Measurements from ENCODE around the gene VIPR2.

VIPR2 gene

DNA sequence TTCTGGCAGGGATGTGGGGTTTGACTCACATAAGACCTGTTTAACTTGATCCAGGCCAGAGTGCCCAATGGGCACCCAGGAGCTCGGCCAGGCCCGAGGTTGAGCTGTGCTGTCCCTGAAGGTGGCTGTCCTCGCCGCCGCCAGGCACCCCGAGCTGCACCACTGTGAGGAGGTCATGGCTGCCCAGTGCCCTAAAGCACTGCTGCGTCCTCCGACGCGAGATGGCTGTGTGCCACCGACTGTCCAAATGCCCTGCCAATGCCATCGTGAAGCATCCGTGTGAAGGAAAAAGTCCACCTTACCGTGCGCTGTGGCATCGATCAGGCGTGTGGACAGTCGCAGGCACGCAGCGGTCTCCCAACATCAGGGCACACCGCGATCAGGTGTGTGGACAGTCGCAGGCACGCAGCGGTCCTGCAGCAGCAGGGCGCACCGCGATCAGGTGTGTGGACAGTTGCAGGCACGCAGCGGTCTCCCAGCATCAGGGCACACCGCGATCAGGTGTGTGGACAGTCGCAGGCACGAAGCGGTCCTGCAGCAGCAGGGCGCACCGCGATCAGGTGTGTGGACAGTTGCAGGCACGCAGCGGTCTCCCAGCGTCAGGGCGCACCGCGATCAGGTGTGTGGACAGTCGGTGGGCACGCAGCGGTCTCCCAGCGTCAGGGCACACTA is 120.3 kb downstream of the VIPR2 start:
- DNase-seq, result no peak
- H3K9ac ChIP-seq (ENCODE audit: low read length), result no peak overlapping the region
- no peaks in the 10 kb centered on the region for H3K79me1 ChIP-seq (ENCODE audit: low read length)
- H3K79me2 ChIP-seq (ENCODE audit: control insufficient read depth, insufficient read depth, low read length, poor library complexity), result no peaks in the 10 kb centered on the region
- no peaks in the 10 kb centered on the region for H3K36me3 ChIP-seq (ENCODE audit: control insufficient read depth in 1 of 2, insufficient read depth in 2 of 2, low read length in 2 of 2)
- H3K4me3 ChIP-seq (ENCODE audit: low read depth, low read length), result no peak overlapping the region
- H2BK12ac ChIP-seq (ENCODE audit: low read length), result no peak overlapping the region
- H3K27me3 ChIP-seq (ENCODE audit: insufficient read depth, low read length), result no peaks in the 10 kb centered on the region
- H2BK120ac ChIP-seq (ENCODE audit: insufficient read depth, low read length, poor library complexity), result no peak overlapping the region
- H4K8ac ChIP-seq (ENCODE audit: low read depth, low read length), result no peak overlapping the region
- no peak overlapping the region for H4K12ac ChIP-seq (ENCODE audit: low read depth, low read length)
- H3K9me3 ChIP-seq (ENCODE audit: insufficient read depth, low read depth, low read length), result peaks cover 5% of the 10 kb centered on the region
- H2AK5ac ChIP-seq (ENCODE audit: low read length), result no peak overlapping the region
- WGBS (ENCODE audit: extremely low coverage, insufficient coverage, insufficient read length), result no CpG with 5 or more reads among the region's 48 CpGs
- no peak overlapping the region for H3K18ac ChIP-seq (ENCODE audit: low read length)
- no peak overlapping the region for H3K27ac ChIP-seq (ENCODE audit: low read depth, low read length)
- no peak overlapping the region for H2AFZ ChIP-seq (ENCODE audit: insufficient read depth, low read length, poor library complexity)
- no peak overlapping the region for H2BK5ac ChIP-seq (ENCODE audit: low read depth, low read length, poor library complexity)
- H3K23ac ChIP-seq (ENCODE audit: low read length), result no peak overlapping the region
- peaks cover 0 to 1% of the 10 kb centered on the region in 2 experiments for H3K4me1 ChIP-seq (ENCODE audit: control insufficient read depth in 1 of 2, insufficient read depth in 2 of 2, low read length in 2 of 2)
- no peak overlapping the region for H3K4ac ChIP-seq (ENCODE audit: low read depth, low read length)
- no peak overlapping the region for H3K14ac ChIP-seq (ENCODE audit: low read length)
- no peak overlapping the region for H4K91ac ChIP-seq (ENCODE audit: low read depth, low read length)
- H3K4me2 ChIP-seq (ENCODE audit: low read length), result no peak overlapping the region

DNA sequence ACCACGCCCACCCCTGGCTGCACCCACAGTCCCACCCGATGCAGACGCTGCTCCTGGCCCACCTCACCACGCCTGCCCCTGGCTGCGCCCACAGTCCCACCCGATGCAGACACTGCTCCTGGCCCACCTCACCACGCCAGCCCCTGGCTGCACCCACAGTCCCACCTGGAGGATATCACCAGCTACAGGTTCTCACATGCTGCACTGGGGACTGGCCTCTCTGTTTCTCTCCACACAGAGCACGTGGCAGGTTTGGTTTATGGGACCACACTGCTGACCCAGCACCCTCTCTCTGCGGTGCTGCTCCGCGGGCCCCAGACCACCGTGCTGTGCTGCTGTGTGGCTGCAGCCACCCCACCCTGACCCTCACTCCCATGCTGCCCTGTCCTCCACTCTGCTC is 120.9 kb downstream of the VIPR2 start:
- Histone ChIP-seq H3K9ac (ENCODE audit: low read length) (no peak overlapping the region), H3K4me1 (ENCODE audit: control insufficient read depth in 1 of 2, insufficient read depth in 2 of 2, low read length in 2 of 2) (peaks cover 0 to 1% of the 10 kb centered on the region in 2 experiments), H4K8ac (ENCODE audit: low read depth, low read length) (no peak overlapping the region), H3K4me3 (ENCODE audit: low read depth, low read length) (no peak overlapping the region), H3K23ac (ENCODE audit: low read length) (no peak overlapping the region), H3K4me2 (ENCODE audit: low read length) (no peak overlapping the region), H2BK5ac (ENCODE audit: low read depth, low read length, poor library complexity) (no peak overlapping the region), H2AFZ (ENCODE audit: insufficient read depth, low read length, poor library complexity) (no peak overlapping the region), H3K18ac (ENCODE audit: low read length) (no peak overlapping the region), H2BK120ac (ENCODE audit: insufficient read depth, low read length, poor library complexity) (no peak overlapping the region), H3K14ac (ENCODE audit: low read length) (no peak overlapping the region), H3K79me2 (ENCODE audit: control insufficient read depth, insufficient read depth, low read length, poor library complexity) (no peaks in the 10 kb centered on the region), H4K91ac (ENCODE audit: low read depth, low read length) (no peak overlapping the region), H3K36me3 (ENCODE audit: control insufficient read depth in 1 of 2, insufficient read depth in 2 of 2, low read length in 2 of 2) (no peaks in the 10 kb centered on the region), H4K12ac (ENCODE audit: low read depth, low read length) (no peak overlapping the region), H3K79me1 (ENCODE audit: low read length) (no peaks in the 10 kb centered on the region), H3K27ac (ENCODE audit: low read depth, low read length) (no peak overlapping the region), H2BK12ac (ENCODE audit: low read length) (no peak overlapping the region), H2AK5ac (ENCODE audit: low read length) (no peak overlapping the region), H3K4ac (ENCODE audit: low read depth, low read length) (no peak overlapping the region), H3K9me3 (ENCODE audit: insufficient read depth, low read depth, low read length) (peaks cover 5% of the 10 kb centered on the region), H3K27me3 (ENCODE audit: insufficient read depth, low read length) (no peaks in the 10 kb centered on the region)
- DNase-seq, result no peak
- WGBS (ENCODE audit: extremely low coverage, insufficient coverage, insufficient read length), result no CpG with 5 or more reads among the region's 12 CpGs

DNA sequence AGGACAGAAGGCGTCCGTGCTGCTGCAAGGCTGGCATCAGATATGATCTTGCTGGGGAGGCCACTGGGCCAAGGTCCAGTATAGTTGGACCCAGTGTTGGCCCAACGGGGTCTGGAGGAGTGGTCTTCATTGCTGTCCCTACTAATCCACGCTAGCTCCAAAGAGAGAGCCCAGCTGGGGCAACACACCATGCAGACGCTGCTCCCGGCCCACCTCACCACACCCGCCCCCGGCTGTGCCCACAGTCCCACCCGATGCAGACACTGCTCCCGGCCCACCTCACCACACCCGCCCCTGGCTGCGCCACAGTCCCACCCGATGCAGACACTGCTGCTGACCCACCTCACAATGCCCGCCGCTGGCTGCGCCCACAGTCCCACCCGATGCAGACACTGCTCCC is 121.5 kb downstream of the VIPR2 start:
- Histone ChIP-seq H3K4ac (ENCODE audit: low read depth, low read length) (no peak overlapping the region), H3K9ac (ENCODE audit: low read length) (no peak overlapping the region), H3K9me3 (ENCODE audit: insufficient read depth, low read depth, low read length) (peaks cover 7% of the 10 kb centered on the region), H3K4me2 (ENCODE audit: low read length) (no peak overlapping the region), H4K8ac (ENCODE audit: low read depth, low read length) (no peak overlapping the region), H3K79me2 (ENCODE audit: control insufficient read depth, insufficient read depth, low read length, poor library complexity) (no peaks in the 10 kb centered on the region), H4K91ac (ENCODE audit: low read depth, low read length) (no peak overlapping the region), H2BK12ac (ENCODE audit: low read length) (no peak overlapping the region), H3K18ac (ENCODE audit: low read length) (no peak overlapping the region), H2AK5ac (ENCODE audit: low read length) (no peak overlapping the region), H3K27ac (ENCODE audit: low read depth, low read length) (no peak overlapping the region), H3K23ac (ENCODE audit: low read length) (no peak overlapping the region), H3K27me3 (ENCODE audit: insufficient read depth, low read length) (no peaks in the 10 kb centered on the region), H4K12ac (ENCODE audit: low read depth, low read length) (no peak overlapping the region), H2AFZ (ENCODE audit: insufficient read depth, low read length, poor library complexity) (no peak overlapping the region), H3K14ac (ENCODE audit: low read length) (no peak overlapping the region), H3K36me3 (ENCODE audit: control insufficient read depth in 1 of 2, insufficient read depth in 2 of 2, low read length in 2 of 2) (no peaks in the 10 kb centered on the region), H2BK120ac (ENCODE audit: insufficient read depth, low read length, poor library complexity) (no peak overlapping the region), H3K79me1 (ENCODE audit: low read length) (no peaks in the 10 kb centered on the region), H3K4me1 (ENCODE audit: control insufficient read depth in 1 of 2, insufficient read depth in 2 of 2, low read length in 2 of 2) (peaks cover 0 to 1% of the 10 kb centered on the region in 2 experiments), H3K4me3 (ENCODE audit: low read depth, low read length) (no peak overlapping the region), H2BK5ac (ENCODE audit: low read depth, low read length, poor library complexity) (no peak overlapping the region)
- no CpG with 5 or more reads among the region's 17 CpGs for WGBS (ENCODE audit: extremely low coverage, insufficient coverage, insufficient read length)
- DNase-seq, result no peak

DNA sequence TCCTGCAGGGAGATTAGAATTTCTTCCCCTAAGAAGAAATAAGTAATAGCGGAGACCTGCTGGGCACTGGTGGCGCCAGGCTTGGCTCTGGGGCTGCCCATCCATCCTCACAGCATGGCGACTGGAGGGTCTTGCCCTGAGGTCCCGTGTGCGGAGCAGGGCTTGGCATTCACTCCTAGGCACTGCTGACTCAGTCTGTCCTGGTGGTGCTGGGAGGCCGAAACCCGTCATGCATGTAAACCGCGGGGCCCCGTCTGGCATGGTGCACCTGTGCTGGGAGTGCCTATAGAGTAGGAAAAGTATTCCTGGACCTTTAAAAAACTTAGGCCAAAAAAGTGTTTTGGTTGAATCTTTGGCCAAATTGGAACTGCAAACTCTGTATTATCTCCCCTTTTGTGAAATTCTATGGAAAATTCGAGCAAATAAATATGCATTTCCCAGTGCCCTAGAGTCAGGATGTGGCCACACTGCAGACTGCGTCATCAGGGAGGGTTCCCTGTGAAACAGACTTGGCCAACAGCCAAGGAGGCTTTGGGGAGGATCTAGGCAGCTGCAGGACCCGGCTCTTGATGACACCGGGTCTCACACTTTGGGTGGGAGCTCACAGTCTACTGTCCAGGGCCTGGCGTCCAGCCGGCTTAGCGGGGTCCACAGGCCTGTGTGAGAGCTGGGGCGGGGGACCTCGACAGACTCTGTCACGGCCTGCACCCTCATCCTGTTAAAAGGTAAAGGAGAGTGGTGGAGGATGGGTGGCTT is 122.3 kb downstream of the VIPR2 start:
- no peak overlapping the region for H2AK5ac ChIP-seq (ENCODE audit: low read length)
- no peak overlapping the region for H3K23ac ChIP-seq (ENCODE audit: low read length)
- H3K79me2 ChIP-seq (ENCODE audit: control insufficient read depth, insufficient read depth, low read length, poor library complexity), result no peaks in the 10 kb centered on the region
- no peak overlapping the region for H3K9ac ChIP-seq (ENCODE audit: low read length)
- H3K27ac ChIP-seq (ENCODE audit: low read depth, low read length), result no peak overlapping the region
- H2BK5ac ChIP-seq (ENCODE audit: low read depth, low read length, poor library complexity), result no peak overlapping the region
- no peak overlapping the region for H3K14ac ChIP-seq (ENCODE audit: low read length)
- no peak overlapping the region for H4K8ac ChIP-seq (ENCODE audit: low read depth, low read length)
- H2BK120ac ChIP-seq (ENCODE audit: insufficient read depth, low read length, poor library complexity), result no peak overlapping the region
- H3K4me1 ChIP-seq (ENCODE audit: control insufficient read depth in 1 of 2, insufficient read depth in 2 of 2, low read length in 2 of 2), result peaks cover 0 to 1% of the 10 kb centered on the region in 2 experiments
- no peak overlapping the region for H3K4ac ChIP-seq (ENCODE audit: low read depth, low read length)
- H3K9me3 ChIP-seq (ENCODE audit: insufficient read depth, low read depth, low read length), result peaks cover 7% of the 10 kb centered on the region
- H3K36me3 ChIP-seq (ENCODE audit: control insufficient read depth in 1 of 2, insufficient read depth in 2 of 2, low read length in 2 of 2), result no peaks in the 10 kb centered on the region
- H3K79me1 ChIP-seq (ENCODE audit: low read length), result no peaks in the 10 kb centered on the region
- H3K4me2 ChIP-seq (ENCODE audit: low read length), result no peak overlapping the region
- H3K4me3 ChIP-seq (ENCODE audit: low read depth, low read length), result no peak overlapping the region
- H3K18ac ChIP-seq (ENCODE audit: low read length), result no peak overlapping the region
- no peaks in the 10 kb centered on the region for H3K27me3 ChIP-seq (ENCODE audit: insufficient read depth, low read length)
- no peak overlapping the region for H4K91ac ChIP-seq (ENCODE audit: low read depth, low read length)
- H4K12ac ChIP-seq (ENCODE audit: low read depth, low read length), result no peak overlapping the region
- WGBS (ENCODE audit: extremely low coverage, insufficient coverage, insufficient read length), result no CpG with 5 or more reads among the region's 20 CpGs
- DNase-seq, result no peak
- H2BK12ac ChIP-seq (ENCODE audit: low read length), result no peak overlapping the region
- H2AFZ ChIP-seq (ENCODE audit: insufficient read depth, low read length, poor library complexity), result no peak overlapping the region

Measured in trophoblast cell (in vitro differentiated cells and primary cell).